Hematopoietic multipotent progenitor cell treated with erythropoietin and hydrocortisone succinate and interleukin-3 and kit ligand, for 4 days (in vitro differentiated cells): ENCODE results near the gene ITGA1.
A peak's percentile ranks its signal among the peaks of the same experiment; 100 is the strongest.

ENCODE experiments used
- DNase-seq: peaks from one replicate; pipeline ENCODE4 v3.0.0-alpha.2; 2015

ITGA1 gene

GRCh38 chr5:53006911-53007890 is 219.5 kb downstream of the ITGA1 start:
- DNase-seq = no peak

- peak; percentile 37 for DNase-seq
Observed at GRCh38 chr5:53008751-53009150, 221.0 kb downstream of the ITGA1 start.
